ENCODE data around the gene PRKN. TPM values are rescaled to one million over a fixed set of nuclear protein-coding genes. Genes with fewer than 3 reads are reported as not detected.

The PRKN gene
- polyA plus RNA-seq, 1 donor from 2014 or later = 1.2 TPM

GRCh38 chr6:162459985-162460384 is 267.6 kb downstream of the PRKN start:
- TF ChIP-seq TAF1 (IDR thresholded peaks at IDR 0.05; ENCODE audit: low read depth) (no peak), EP300 (conservative IDR thresholded peaks at IDR 0.05; ENCODE audit: poor library complexity, severe bottlenecking) (no peak), MXI1 (conservative IDR thresholded peaks at IDR 0.05; ENCODE audit: poor library complexity, severe bottlenecking) (no peak), POLR2AphosphoS5 (IDR thresholded peaks at IDR 0.05) (no peak)
- no peaks in the 10 kb centered on the region for H3K36me3 ChIP-seq (ENCODE audit: insufficient read depth, low read length)
- no peak overlapping the region for H3K27ac ChIP-seq (ENCODE audit: low read length)
- H3K27me3 ChIP-seq (ENCODE audit: insufficient read depth, low read depth, low read length) = no peaks in the 10 kb centered on the region
- H3K79me2 ChIP-seq (replicated peaks; ENCODE audit: insufficient read depth, low read length) = no peaks in the 10 kb centered on the region
- H3K9me3 ChIP-seq (ENCODE audit: low read length) = no peaks in the 10 kb centered on the region
- H3K4me2 ChIP-seq (ENCODE audit: low read length) = no peak overlapping the region
- H4K20me1 ChIP-seq (ENCODE audit: insufficient read depth) = no peaks in the 10 kb centered on the region
- no peak overlapping the region for H2AFZ ChIP-seq (ENCODE audit: low read depth, low read length)
- no peak overlapping the region for H3K9ac ChIP-seq (ENCODE audit: low read length)
- H3K9me2 ChIP-seq (ENCODE audit: insufficient read depth, low read length) = no peaks in the 10 kb centered on the region
- no peaks in the 10 kb centered on the region for H3F3A ChIP-seq (ENCODE audit: insufficient read depth, low read length, poor library complexity, severe bottlenecking)
- H3K4me3 ChIP-seq (ENCODE audit: low read length) = no peak overlapping the region

- Histone ChIP-seq H3K9ac (ENCODE audit: low read length) (no peak overlapping the region), H3K4me2 (ENCODE audit: low read length) (no peak overlapping the region), H3K79me2 (replicated peaks; ENCODE audit: insufficient read depth, low read length) (no peaks in the 10 kb centered on the region), H3K9me2 (ENCODE audit: insufficient read depth, low read length) (no peaks in the 10 kb centered on the region), H3K27ac (ENCODE audit: low read length) (no peak overlapping the region), H3K27me3 (ENCODE audit: insufficient read depth, low read depth, low read length) (no peaks in the 10 kb centered on the region), H3F3A (ENCODE audit: insufficient read depth, low read length, poor library complexity, severe bottlenecking) (no peaks in the 10 kb centered on the region), H3K4me3 (ENCODE audit: low read length) (no peak overlapping the region), H2AFZ (ENCODE audit: low read depth, low read length) (no peak overlapping the region), H4K20me1 (ENCODE audit: insufficient read depth) (no peaks in the 10 kb centered on the region), H3K9me3 (ENCODE audit: low read length) (no peaks in the 10 kb centered on the region), H3K36me3 (ENCODE audit: insufficient read depth, low read length) (no peaks in the 10 kb centered on the region)
- TF ChIP-seq POLR2AphosphoS5 (IDR thresholded peaks at IDR 0.05) (no peak), EP300 (conservative IDR thresholded peaks at IDR 0.05; ENCODE audit: poor library complexity, severe bottlenecking) (no peak), REST (IDR thresholded peaks at IDR 0.05; ENCODE audit: borderline replicate concordance) (no peak)
Measured at GRCh38 chr6:162450358-162450757, 277.2 kb downstream of the PRKN start.

- H3K36me3 ChIP-seq (ENCODE audit: insufficient read depth, low read length) = no peaks in the 10 kb centered on the region
- no peaks in the 10 kb centered on the region for H3K27me3 ChIP-seq (ENCODE audit: insufficient read depth, low read depth, low read length)
- no peaks in the 10 kb centered on the region for H3F3A ChIP-seq (ENCODE audit: insufficient read depth, low read length, poor library complexity, severe bottlenecking)
- H4K20me1 ChIP-seq (ENCODE audit: insufficient read depth) = no peaks in the 10 kb centered on the region
- no peaks in the 10 kb centered on the region for H3K9me3 ChIP-seq (ENCODE audit: low read length)
- no peak overlapping the region for H2AFZ ChIP-seq (ENCODE audit: low read depth, low read length)
- TF ChIP-seq TAF1 (IDR thresholded peaks at IDR 0.05; ENCODE audit: low read depth) (no peak), EP300 (conservative IDR thresholded peaks at IDR 0.05; ENCODE audit: poor library complexity, severe bottlenecking) (no peak), CTCF (IDR thresholded peaks at IDR 0.05; ENCODE audit: poor library complexity, severe bottlenecking) (no peak), RAD21 (conservative IDR thresholded peaks at IDR 0.05) (no peak), EZH2 (IDR thresholded peaks at IDR 0.05; ENCODE audit: borderline replicate concordance, insufficient read depth, low read length, poor library complexity, severe bottlenecking) (no peak), REST (IDR thresholded peaks at IDR 0.05; ENCODE audit: borderline replicate concordance) (no peak), POLR2AphosphoS5 (IDR thresholded peaks at IDR 0.05) (no peak), MXI1 (conservative IDR thresholded peaks at IDR 0.05; ENCODE audit: poor library complexity, severe bottlenecking) (no peak), SMC3 (conservative IDR thresholded peaks at IDR 0.05; ENCODE audit: poor library complexity) (no peak)
- no peak overlapping the region for H3K9ac ChIP-seq (ENCODE audit: low read length)
- no peaks in the 10 kb centered on the region for H3K79me2 ChIP-seq (replicated peaks; ENCODE audit: insufficient read depth, low read length)
- H3K9me2 ChIP-seq (ENCODE audit: insufficient read depth, low read length) = no peaks in the 10 kb centered on the region
- H3K4me2 ChIP-seq (ENCODE audit: low read length) = no peak overlapping the region
- H3K4me3 ChIP-seq (ENCODE audit: low read length) = no peak overlapping the region
- H3K27ac ChIP-seq (ENCODE audit: low read length) = no peak overlapping the region
Measured at GRCh38 chr6:162448294-162448693, 279.3 kb downstream of the PRKN start.

Measured in neural cell (in vitro differentiated cells).